ENCODE data around the gene ZNF546.

Gene ZNF546

GRCh38 chr19:40005691-40006272, 8.9 kb downstream of the ZNF546 start:
- H3K27ac ChIP-seq = no peak overlapping the region
- TF ChIP-seq CTCF (IDR thresholded peaks at IDR 0.05) = no peak
- no peak for TF ChIP-seq ZFX (IDR thresholded peaks at IDR 0.05; ENCODE audit: borderline replicate concordance)

- TF ChIP-seq CTCF (IDR thresholded peaks at IDR 0.05) (no peak), ZFX (IDR thresholded peaks at IDR 0.05; ENCODE audit: borderline replicate concordance) (no peak)
- no peak overlapping the region for H3K27ac ChIP-seq
Observed at GRCh38 chr19:40006273-40006691, 9.4 kb downstream of the ZNF546 start.

GRCh38 chr19:40009674-40010073, 12.8 kb downstream of the ZNF546 start:
- H3K27ac ChIP-seq = no peak overlapping the region
- no peak for TF ChIP-seq CTCF (IDR thresholded peaks at IDR 0.05)
- TF ChIP-seq ZFX (IDR thresholded peaks at IDR 0.05; ENCODE audit: borderline replicate concordance) = no peak

- no peak for TF ChIP-seq CTCF (IDR thresholded peaks at IDR 0.05)
- TF ChIP-seq ZFX (IDR thresholded peaks at IDR 0.05; ENCODE audit: borderline replicate concordance) = no peak
- H3K27ac ChIP-seq = no peak overlapping the region
Observed at GRCh38 chr19:40013991-40014390, 17.1 kb downstream of the ZNF546 start.

- no peak for TF ChIP-seq CTCF (IDR thresholded peaks at IDR 0.05)
- TF ChIP-seq ZFX (IDR thresholded peaks at IDR 0.05; ENCODE audit: borderline replicate concordance) = no peak
- no peak overlapping the region for H3K27ac ChIP-seq
Observed at GRCh38 chr19:40023969-40024368, 27.1 kb downstream of the ZNF546 start.

GRCh38 chr19:40025938-40026596, 29.2 kb downstream of the ZNF546 start:
- H3K27ac ChIP-seq = no peak overlapping the region
- TF ChIP-seq ZFX (IDR thresholded peaks at IDR 0.05; ENCODE audit: borderline replicate concordance) (no peak), CTCF (IDR thresholded peaks at IDR 0.05) (no peak)

- TF ChIP-seq ZFX (IDR thresholded peaks at IDR 0.05; ENCODE audit: borderline replicate concordance) = no peak
- no peak for TF ChIP-seq CTCF (IDR thresholded peaks at IDR 0.05)
Observed at GRCh38 chr19:40026597-40026970, 29.7 kb downstream of the ZNF546 start.

More at GRCh38 chr19:40026597-40026970, 29.7 kb downstream of the ZNF546 start:
- H3K27ac ChIP-seq = no peak overlapping the region

Measured in 22Rv1 (cell line).